Muscle layer of duodenum (tissue), 2 donors: ENCODE data around the gene PIEZO2.
"Not testable (repeated sequence)": the region's sequence is repeated elsewhere in the genome, so short reads cannot be mapped to it uniquely, and the experiment has no call there.

Source experiments
- H3K27ac ChIP-seq: one replicate; pipeline ENCODE4 v1.7.0; 2013; ENCODE audit warnings: mild to moderate bottlenecking, low read length
- H3K27me3 ChIP-seq: one replicate; pipeline ENCODE4 v1.7.0; 2013; ENCODE audit warnings: low read depth, mild to moderate bottlenecking, control low read depth, low read length
- H3K36me3 ChIP-seq, 2 donors: one replicate each; pipeline ENCODE4 v1.7.0; 2013; ENCODE audit warnings: low read length in 2 of 2, control low read depth in 1 of 2, mild to moderate bottlenecking in 1 of 2; ENCODE audit not compliant: insufficient read depth in 2 of 2, control insufficient read depth in 1 of 2
- H3K4me1 ChIP-seq, 2 donors: one replicate each; pipeline ENCODE4 v1.7.0; 2013; ENCODE audit warnings: low read length in 2 of 2, mild to moderate bottlenecking in 2 of 2, control low read depth in 1 of 2, moderate library complexity in 1 of 2; ENCODE audit not compliant: insufficient read depth in 2 of 2, control insufficient read depth in 1 of 2
- H3K4me3 ChIP-seq, 2 donors: one replicate each; pipeline ENCODE4 v1.7.0; 2013; ENCODE audit warnings: low read length in 2 of 2, low read depth in 1 of 2, mild to moderate bottlenecking in 1 of 2
- H3K9me3 ChIP-seq, 2 donors: one replicate each; pipeline ENCODE4 v1.7.0; 2013; ENCODE audit warnings: low read length in 2 of 2, control low read depth in 1 of 2, mild to moderate bottlenecking in 1 of 2; ENCODE audit not compliant: control insufficient read depth in 1 of 2
- donor health status: healthy.

The PIEZO2 gene

GRCh38 chr18:10620670-10621329 lies 528.6 kb downstream of the PIEZO2 start:
- H3K4me1 ChIP-seq, H3K4me3 ChIP-seq, H3K36me3 ChIP-seq, H3K9me3 ChIP-seq, H3K27ac ChIP-seq, H3K27me3 ChIP-seq: not testable (repeated sequence)
